Thyroid gland (tissue), 4 donors: ENCODE measurements around the gene GADD45GIP1. TPM values are rescaled to one million over a fixed set of nuclear protein-coding genes. Genes with fewer than 3 reads are reported as not detected.

ENCODE experiments used
- DNase-seq, 2 donors: peaks; one replicate each; pipeline ENCODE4 v3.0.0-alpha.2; 2019
- H3K27ac ChIP-seq, 3 donors: fragments of 200-600 bp; sonication (generic); 1 replicate in 2 of 3; 2 replicates in 1 of 3; pipeline ENCODE4 v1.5.1; 2016 to 2019; ENCODE audit warnings: mild to moderate bottlenecking in 1 of 3, moderate library complexity in 1 of 3
- H3K27me3 ChIP-seq: fragments of 200-600 bp; sonication (generic); one replicate; pipeline ENCODE4 v1.5.1; 2019
- H3K36me3 ChIP-seq, 2 donors: fragments of 200-600 bp; sonication (generic); one replicate each; pipeline ENCODE4 v1.5.1; 2016 to 2019
- H3K4me1 ChIP-seq, 2 donors: fragments of 200-600 bp; sonication (generic); one replicate each; pipeline ENCODE4 v1.5.1; 2017 to 2019
- H3K4me3 ChIP-seq, 3 donors: fragments of 200-600 bp; sonication (generic); replicated peaks in 1 of 3; 1 replicate in 2 of 3; 2 replicates in 1 of 3; pipeline ENCODE4 v1.5.1; 2016; ENCODE audit warnings: mild to moderate bottlenecking in 1 of 3
- H3K9me3 ChIP-seq: fragments of 200-600 bp; sonication (generic); one replicate; pipeline ENCODE4 v1.5.1; 2017
- POLR2A ChIP-seq, 2 donors: fragments of 450-650 bp; IDR thresholded peaks; one replicate each; pipeline ENCODE4 v1.6.1; 2017; ENCODE audit warnings: antibody characterized with exemption in 2 of 2, mild to moderate bottlenecking in 2 of 2, moderate library complexity in 1 of 2
- WGBS, 2 donors: methylation state at CpG; one replicate each; pipeline ENCODE4 v1.1.5; 2017; 5-methylcytosine and 5-hydroxymethylcytosine counted together
- intact Hi-C: fragments of 100-400 bp; cut with DNase I; formaldehyde crosslinking; loops from one replicate; pipeline ENCODE4 v1.15.1; 2023
- total RNA-seq, 4 donors: library from RNA; depleted of rRNA; stranded (reverse); fragments of >200 nt; gene quantifications; one replicate each; pipeline ENCODE4 v1.2.3, GENCODE V29; 2016
- TF ChIP-seq, protein P1 (sequence below), 6 experiments: fragments of 200-600 bp in 3 of 6; fragments of 450-650 bp in 3 of 6; sonication (generic) in 3 of 6; IDR thresholded peaks; one replicate each; pipeline ENCODE4 v1.5.1; 2016 to 2019; ENCODE audit warnings: antibody characterized with exemption in 6 of 6, mild to moderate bottlenecking in 2 of 6, inconsistent platforms in 1 of 6, moderate library complexity in 1 of 6

GADD45GIP1 gene
- total RNA-seq, 4 donors from 2014 or later, result 31.8 to 68.3 (median 55.2) TPM

DNA sequence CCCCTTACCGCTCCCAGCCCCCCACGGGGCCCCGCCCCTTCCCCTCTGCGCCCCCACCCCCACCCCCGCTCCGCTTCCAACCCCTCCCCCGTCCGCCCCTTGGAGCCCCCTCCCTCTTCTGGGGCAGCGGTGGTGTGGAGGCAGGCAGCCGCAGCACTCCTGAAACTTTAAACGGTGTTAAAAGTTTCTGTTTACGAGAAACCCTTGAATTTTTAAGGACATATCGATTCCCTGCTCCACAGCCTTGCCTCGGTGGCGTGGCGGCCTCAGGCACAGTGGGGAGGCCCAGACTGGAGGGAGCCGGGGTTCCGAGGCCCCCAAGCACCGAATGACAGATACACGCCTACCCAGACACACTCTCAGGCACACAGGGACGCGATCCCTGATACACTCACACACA, 33.4 kb upstream of the GADD45GIP1 start:
- H3K27me3 ChIP-seq, result no peaks in the 10 kb centered on the region
- no peaks in the 10 kb centered on the region for H3K36me3 ChIP-seq
- H3K4me1 ChIP-seq, result no peaks in the 10 kb centered on the region
- H3K4me3 ChIP-seq, result no peak overlapping the region
- no peaks in the 10 kb centered on the region for H3K9me3 ChIP-seq
- intact Hi-C loops, result no loop called here
- no peak for DNase-seq
- H3K27ac ChIP-seq, result no peak overlapping the region
- 44 to 55% methylated on average over 20 to 22 of the region's 22 CpGs for WGBS, 2 donors
- TF ChIP-seq POLR2A (IDR thresholded peaks at IDR 0.05), result no peak
- TF ChIP-seq, protein P1, sequence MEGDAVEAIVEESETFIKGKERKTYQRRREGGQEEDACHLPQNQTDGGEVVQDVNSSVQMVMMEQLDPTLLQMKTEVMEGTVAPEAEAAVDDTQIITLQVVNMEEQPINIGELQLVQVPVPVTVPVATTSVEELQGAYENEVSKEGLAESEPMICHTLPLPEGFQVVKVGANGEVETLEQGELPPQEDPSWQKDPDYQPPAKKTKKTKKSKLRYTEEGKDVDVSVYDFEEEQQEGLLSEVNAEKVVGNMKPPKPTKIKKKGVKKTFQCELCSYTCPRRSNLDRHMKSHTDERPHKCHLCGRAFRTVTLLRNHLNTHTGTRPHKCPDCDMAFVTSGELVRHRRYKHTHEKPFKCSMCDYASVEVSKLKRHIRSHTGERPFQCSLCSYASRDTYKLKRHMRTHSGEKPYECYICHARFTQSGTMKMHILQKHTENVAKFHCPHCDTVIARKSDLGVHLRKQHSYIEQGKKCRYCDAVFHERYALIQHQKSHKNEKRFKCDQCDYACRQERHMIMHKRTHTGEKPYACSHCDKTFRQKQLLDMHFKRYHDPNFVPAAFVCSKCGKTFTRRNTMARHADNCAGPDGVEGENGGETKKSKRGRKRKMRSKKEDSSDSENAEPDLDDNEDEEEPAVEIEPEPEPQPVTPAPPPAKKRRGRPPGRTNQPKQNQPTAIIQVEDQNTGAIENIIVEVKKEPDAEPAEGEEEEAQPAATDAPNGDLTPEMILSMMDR (IDR thresholded peaks at IDR 0.05), result no peak

- Histone ChIP-seq H3K36me3 (no peaks in the 10 kb centered on the region), H3K27me3 (no peaks in the 10 kb centered on the region), H3K27ac (no peak overlapping the region), H3K4me3 (no peak overlapping the region), H3K9me3 (no peaks in the 10 kb centered on the region), H3K4me1 (peaks cover 4 to 14% of the 10 kb centered on the region in 2 donors)
- DNase-seq, result no peak
- TF ChIP-seq POLR2A (IDR thresholded peaks at IDR 0.05), result no peak
- TF ChIP-seq, protein P1 (IDR thresholded peaks at IDR 0.05), result no peak
- intact Hi-C loops, result loop anchor here (5.0 kb wide), 1 partner anchor 45 kb away; no protein-coding TSS in a partner anchor
- 79 to 81% methylated on average over 5 to 8 of the region's 10 CpGs for WGBS, 2 donors
Measured at GRCh38 chr19:12987781-12988180, 30.8 kb upstream of the GADD45GIP1 start.

- intact Hi-C loops, result loop anchor here (5.0 kb wide), 1 partner anchor 45 kb away; no protein-coding TSS in a partner anchor
- TF ChIP-seq POLR2A (IDR thresholded peaks at IDR 0.05), result no peak
- TF ChIP-seq, protein P1 (IDR thresholded peaks at IDR 0.05), result no peak
- DNase-seq, result no peak
- Histone ChIP-seq H3K27ac (no peak overlapping the region), H3K4me1 (peaks cover 4 to 14% of the 10 kb centered on the region in 2 donors), H3K9me3 (no peaks in the 10 kb centered on the region), H3K36me3 (no peaks in the 10 kb centered on the region), H3K4me3 (no peak overlapping the region), H3K27me3 (no peaks in the 10 kb centered on the region)
- WGBS, 2 donors, result 71 to 79% methylated on average over 3 of the region's 3 CpGs
Measured at GRCh38 chr19:12987190-12987589, 30.2 kb upstream of the GADD45GIP1 start.

- TF ChIP-seq, protein P1 (IDR thresholded peaks at IDR 0.05), result no peak
- no peak for TF ChIP-seq POLR2A (IDR thresholded peaks at IDR 0.05)
- Histone ChIP-seq H3K9me3 (no peaks in the 10 kb centered on the region), H3K4me1 (peaks cover 4 to 14% of the 10 kb centered on the region in 2 donors), H3K27ac (no peak overlapping the region), H3K36me3 (no peaks in the 10 kb centered on the region), H3K4me3 (no peak overlapping the region), H3K27me3 (no peaks in the 10 kb centered on the region)
- DNase-seq, result no peak
- intact Hi-C loops, result loop anchor here (5.0 kb wide), 1 partner anchor 46 kb away; no protein-coding TSS in a partner anchor
- 93 to 95% methylated on average over 4 to 12 of the region's 12 CpGs for WGBS, 2 donors
Measured at GRCh38 chr19:12986726-12987125, 29.7 kb upstream of the GADD45GIP1 start.

- intact Hi-C loops, result loop anchor here (5.0 kb wide), 1 partner anchor 47 kb away; no protein-coding TSS in a partner anchor
- WGBS, 2 donors, result 60 to 65% methylated on average over 13 to 14 of the region's 16 CpGs
- peak; percentile 48 to 62 for DNase-seq
- no peaks in the 10 kb centered on the region for H3K36me3 ChIP-seq
- H3K27me3 ChIP-seq, result no peaks in the 10 kb centered on the region
- TF ChIP-seq POLR2A (IDR thresholded peaks at IDR 0.05), result no peak
- TF ChIP-seq, protein P1 (IDR thresholded peaks at IDR 0.05), result no peak
- no peak overlapping the region for H3K27ac ChIP-seq
- no peaks in the 10 kb centered on the region for H3K9me3 ChIP-seq
- no peak overlapping the region for H3K4me3 ChIP-seq
- peaks cover 4 to 14% of the 10 kb centered on the region in 2 donors for H3K4me1 ChIP-seq
Measured at GRCh38 chr19:12985049-12985776, 28.2 kb upstream of the GADD45GIP1 start.
